GM19035 (cell line): ENCODE measurements around the gene SEPTIN10.

Experiments used
- ATAC-seq: cut with Tn5 transposase; IDR thresholded peaks from one replicate; pipeline ENCODE4 v1.9.1; 2021; ENCODE audit not compliant: unreplicated experiment

The SEPTIN10 gene

GRCh38 chr2:109501461-109501860 lies 112.3 kb downstream of the SEPTIN10 start:
- ATAC-seq: no peak

DNA sequence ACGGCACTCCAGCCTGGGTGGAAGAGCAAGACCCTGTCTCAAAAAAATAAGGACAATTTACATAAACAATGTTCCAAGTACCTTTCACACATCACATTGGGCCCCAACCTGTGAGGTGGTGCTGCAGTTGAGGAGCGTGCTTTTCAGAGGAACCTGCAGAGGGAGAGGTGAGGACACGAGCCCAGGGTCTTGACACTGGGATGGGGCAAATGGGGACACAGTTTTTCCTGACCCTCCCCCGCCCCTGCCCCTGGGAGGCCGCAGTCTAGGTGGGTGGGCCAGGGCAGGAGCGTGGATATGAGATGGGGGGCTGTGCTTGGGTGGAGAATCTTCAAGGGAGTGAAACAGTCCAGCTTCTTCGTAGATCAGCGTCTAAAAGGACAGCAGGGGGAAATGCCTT lies 112.9 kb downstream of the SEPTIN10 start:
- no peak for ATAC-seq

DNA sequence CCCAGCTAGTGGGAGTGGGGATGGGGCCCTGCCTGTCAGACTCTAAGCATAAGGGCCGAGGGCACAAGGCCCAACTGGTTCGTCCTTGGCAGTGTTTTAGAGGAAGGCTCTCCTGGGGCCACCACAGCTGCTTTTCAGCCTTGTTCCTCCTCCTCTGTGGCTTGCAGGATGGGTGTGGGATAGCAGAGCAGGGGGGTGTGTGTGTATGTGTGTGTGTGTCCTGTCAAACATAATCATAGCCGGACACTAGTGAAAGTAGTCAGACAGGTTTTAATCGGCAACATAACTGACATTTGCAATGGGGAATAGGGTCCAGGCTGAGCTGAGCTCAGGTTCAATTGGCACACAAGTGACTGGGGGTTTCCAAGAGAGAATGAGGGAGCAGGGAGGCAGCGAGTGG lies 114.2 kb downstream of the SEPTIN10 start:
- ATAC-seq: no peak

GRCh38 chr2:109498906-109499305 lies 114.9 kb downstream of the SEPTIN10 start:
- no peak for ATAC-seq

DNA sequence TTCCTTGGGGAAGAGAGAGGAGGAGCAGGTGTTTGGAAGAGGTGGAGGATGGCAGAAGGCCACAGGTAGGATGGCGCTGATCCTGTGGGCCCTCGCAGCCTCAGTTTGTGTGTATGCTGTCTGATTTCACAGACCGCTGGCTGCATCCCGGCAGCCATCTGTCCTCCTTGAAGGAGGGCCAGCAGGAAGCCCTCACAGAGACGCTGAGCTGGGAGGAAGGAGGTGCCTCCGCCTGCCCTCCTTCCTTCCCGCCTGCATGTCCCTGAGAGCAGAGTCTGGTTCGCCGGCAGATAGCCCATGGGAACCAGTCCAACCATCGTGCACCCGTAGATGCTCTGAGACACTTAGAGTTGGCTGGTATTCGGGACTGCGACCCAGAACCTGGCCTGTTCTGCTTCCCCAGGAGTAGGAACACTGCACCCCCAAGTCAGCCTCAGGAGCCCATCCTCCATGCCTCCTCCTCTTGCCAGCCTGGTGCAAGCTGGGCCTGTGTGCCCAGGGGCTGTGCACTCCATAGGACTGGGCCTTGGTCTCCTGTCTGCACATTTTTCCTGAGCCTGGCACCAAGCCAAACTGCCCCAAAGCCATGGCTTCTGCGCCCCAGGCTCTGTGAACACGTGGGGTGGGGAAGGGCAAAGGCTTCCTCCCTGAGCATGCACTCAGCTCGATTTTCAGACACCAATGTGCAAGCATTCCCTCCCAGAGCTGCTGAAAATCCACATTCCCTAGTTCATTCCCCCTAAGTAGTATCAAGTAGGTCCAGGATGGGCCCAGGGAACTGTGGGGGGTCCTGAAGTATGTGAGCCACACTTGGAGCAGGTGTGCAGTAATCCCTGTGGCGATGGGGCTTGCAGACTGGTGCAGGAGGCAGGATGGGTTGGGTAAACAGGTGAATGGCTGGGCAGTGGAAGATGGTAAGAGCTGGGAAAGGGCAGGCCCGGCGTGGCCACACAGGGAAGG lies 115.6 kb downstream of the SEPTIN10 start:
- ATAC-seq: no peak

GRCh38 chr2:109497463-109497862 lies 116.3 kb downstream of the SEPTIN10 start:
- ATAC-seq: no peak

- ATAC-seq: no peak
Measured at GRCh38 chr2:109494351-109494750, 119.4 kb downstream of the SEPTIN10 start.

- no peak for ATAC-seq
Measured at GRCh38 chr2:109493176-109493935, 120.4 kb downstream of the SEPTIN10 start.
